SK-N-MC (cell line): Measurements from ENCODE around the gene ZFYVE28.

ENCODE experiments used
- DNase-seq: peaks from one replicate; pipeline ENCODE4 v3.0.0-alpha.2; 2011; ENCODE audit warnings: low read depth, low spot score
- H3K27ac ChIP-seq: fragments of 200-600 bp; sonication (generic); 2 replicates; pipeline ENCODE4 v1.5.1; 2016; ENCODE audit warnings: mixed run types
- H3K36me3 ChIP-seq: fragments of 200-600 bp; sonication (generic); 2 replicates; pipeline ENCODE4 v1.6.1; 2017; ENCODE audit warnings: antibody characterized with exemption, low read length, mixed read lengths; ENCODE audit not compliant: insufficient read depth
- H3K4me3 ChIP-seq: fragments of 200-600 bp; sonication (generic); 2 replicates; pipeline ENCODE4 v1.5.1; 2016
- H3K9ac ChIP-seq: fragments of 200-600 bp; sonication (generic); 2 replicates; pipeline ENCODE4 v1.8.0; 2017; ENCODE audit warnings: mixed run types, mixed read lengths; ENCODE audit not compliant: insufficient read length
- H3K9me3 ChIP-seq: fragments of 200-600 bp; sonication (generic); 2 replicates; pipeline ENCODE4 v1.6.1; 2017; ENCODE audit warnings: low read depth, mild to moderate bottlenecking, antibody characterized with exemption, low read length, moderate library complexity, mixed read lengths
- EZH2 ChIP-seq: fragments of 200-600 bp; sonication (generic); IDR thresholded peaks from one replicate; pipeline ENCODE4 v1.6.1; 2017; ENCODE audit warnings: antibody characterized with exemption
- FOXP2 ChIP-seq: optimal IDR thresholded peaks from 2 replicates; pipeline ENCODE3; 2011; ENCODE audit warnings: mild to moderate bottlenecking, moderate library complexity; ENCODE audit not compliant: insufficient read depth; ENCODE audit errors: extremely low read length, control extremely low read depth
- POLR2AphosphoS5 ChIP-seq: IDR thresholded peaks from 2 replicates; pipeline ENCODE4 v1.6.1; 2012; ENCODE audit warnings: mild to moderate bottlenecking, low read depth, low read length, borderline replicate concordance

ZFYVE28 gene

DNA sequence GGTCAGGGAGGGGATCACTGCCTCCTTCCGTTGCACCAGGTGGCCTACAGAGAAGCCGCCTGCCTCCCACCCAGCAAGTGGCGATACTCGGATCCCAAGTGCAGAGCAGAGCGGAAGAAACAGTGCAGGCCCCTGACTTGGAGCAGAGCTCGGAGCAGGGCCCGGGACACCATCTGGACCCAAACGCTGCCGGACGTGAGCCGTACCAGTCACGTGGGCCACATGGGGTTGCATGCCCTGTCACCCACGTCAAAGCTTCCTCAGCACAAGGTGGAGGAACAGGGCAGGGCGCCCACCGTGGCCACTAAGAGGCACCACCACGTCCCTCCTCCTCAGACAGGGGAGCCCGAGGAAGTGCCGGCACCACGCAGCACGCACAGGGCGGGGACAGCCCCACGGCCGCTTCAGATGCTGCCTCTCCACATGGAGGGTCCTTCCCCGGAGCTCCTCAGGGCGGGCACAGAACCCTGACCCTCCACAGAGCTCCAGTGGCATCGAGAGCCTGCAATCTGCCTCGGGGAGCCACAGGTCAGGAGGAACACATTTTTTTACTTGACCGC, 18.7 kb downstream of the ZFYVE28 start:
- TF ChIP-seq FOXP2 (no peak), EZH2 (no peak), POLR2AphosphoS5 (no peak)
- no peaks in the 10 kb centered on the region for H3K9me3 ChIP-seq
- no peak overlapping the region for H3K9ac ChIP-seq
- DNase-seq = no peak
- no peaks in the 10 kb centered on the region for H3K36me3 ChIP-seq
- H3K27ac ChIP-seq = no peak overlapping the region
- no peak overlapping the region for H3K4me3 ChIP-seq

DNA sequence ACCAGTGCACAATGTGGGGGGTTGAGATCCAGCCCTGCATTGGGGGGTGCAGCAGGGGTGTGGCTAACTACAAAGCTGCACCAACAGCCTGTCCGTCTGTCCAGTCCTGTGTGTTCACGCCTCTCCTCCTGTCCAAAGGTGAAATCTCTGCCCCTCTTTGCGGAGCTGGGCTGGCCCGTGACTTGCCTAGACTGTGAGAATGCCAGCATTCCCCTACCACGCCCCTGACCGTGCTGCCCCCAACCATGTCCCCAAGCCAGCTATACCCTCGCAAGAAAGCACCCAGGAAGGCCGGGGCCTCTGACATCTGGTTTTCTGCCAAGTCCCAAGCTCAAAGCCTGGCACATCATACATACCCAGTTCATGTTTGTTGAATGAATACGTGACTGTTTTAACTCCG, 19.2 kb downstream of the ZFYVE28 start:
- H3K36me3 ChIP-seq = no peaks in the 10 kb centered on the region
- H3K27ac ChIP-seq = no peak overlapping the region
- H3K4me3 ChIP-seq = no peak overlapping the region
- H3K9me3 ChIP-seq = no peaks in the 10 kb centered on the region
- DNase-seq = no peak
- no peak for TF ChIP-seq EZH2
- no peak for TF ChIP-seq FOXP2
- no peak overlapping the region for H3K9ac ChIP-seq

DNA sequence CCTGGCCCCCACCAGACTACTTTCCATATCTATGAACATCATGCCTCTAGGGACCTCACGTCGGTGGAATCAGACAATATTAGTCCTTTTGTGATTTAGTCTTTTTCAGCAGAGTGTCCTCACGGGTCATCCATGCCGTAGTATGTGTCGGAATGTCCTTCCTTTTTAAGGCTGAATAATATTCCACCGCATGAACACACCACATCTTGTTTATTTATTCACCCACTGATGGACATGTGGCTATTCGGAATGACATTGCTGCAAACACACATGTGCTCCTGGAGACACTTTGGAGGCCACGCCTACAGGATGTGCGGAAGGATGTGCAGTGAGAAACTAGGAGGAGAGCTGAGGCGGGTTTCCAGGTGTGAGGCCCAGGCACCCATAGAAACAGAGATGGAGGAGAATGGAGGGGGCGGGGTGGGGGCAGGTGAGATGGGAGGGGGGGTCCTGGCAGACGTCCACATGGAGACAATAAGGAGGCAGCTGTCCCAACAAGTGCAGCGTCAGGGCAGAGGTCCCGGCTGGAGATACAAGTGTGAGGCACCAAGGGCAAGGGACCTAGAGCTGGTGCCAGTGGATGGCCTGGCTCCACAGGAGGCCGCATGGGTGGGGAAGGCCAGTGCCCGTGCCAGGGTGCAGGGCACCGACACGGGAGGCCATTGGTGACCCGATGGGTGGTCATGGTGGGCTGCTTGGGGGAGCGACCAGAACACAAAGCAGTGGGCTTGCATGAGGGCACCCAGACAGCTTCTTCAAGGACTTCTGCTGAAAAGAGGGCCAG, 20.7 kb downstream of the ZFYVE28 start:
- Histone ChIP-seq H3K9ac (no peak overlapping the region), H3K27ac (no peak overlapping the region), H3K9me3 (no peaks in the 10 kb centered on the region), H3K36me3 (no peaks in the 10 kb centered on the region), H3K4me3 (no peak overlapping the region)
- DNase-seq = no peak
- TF ChIP-seq EZH2 (no peak), FOXP2 (no peak), POLR2AphosphoS5 (no peak)

DNA sequence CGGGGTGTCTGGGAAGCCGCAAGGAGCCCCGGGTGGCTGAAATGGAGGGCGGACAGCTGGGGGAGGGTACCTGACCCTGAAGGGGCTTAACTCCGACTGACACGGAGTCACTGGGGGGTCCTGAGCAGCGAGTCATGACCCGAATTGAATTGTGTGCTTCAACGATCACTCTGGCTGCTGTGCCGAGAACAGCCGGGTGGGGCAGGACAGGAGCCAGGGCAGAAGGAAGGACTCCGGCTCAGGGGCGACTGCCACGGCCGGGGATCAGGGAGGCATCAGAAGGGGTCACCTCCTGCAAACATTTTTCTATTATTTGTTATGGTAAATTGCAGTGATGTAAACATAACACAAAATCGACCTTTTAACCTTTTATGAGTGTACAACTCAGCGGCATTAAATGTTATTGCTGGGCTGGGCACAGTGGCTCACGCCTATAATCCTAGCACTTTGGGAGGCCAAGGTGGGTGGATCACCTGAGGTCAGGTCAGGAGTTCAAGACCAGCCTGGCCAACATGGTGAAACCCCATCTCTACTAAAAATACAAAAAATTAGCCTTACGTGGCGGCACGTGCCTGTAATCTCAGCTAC, 21.6 kb downstream of the ZFYVE28 start:
- no peak overlapping the region for H3K9ac ChIP-seq
- no peak for DNase-seq
- no peaks in the 10 kb centered on the region for H3K36me3 ChIP-seq
- no peaks in the 10 kb centered on the region for H3K9me3 ChIP-seq
- no peak overlapping the region for H3K4me3 ChIP-seq
- no peak for TF ChIP-seq FOXP2
- TF ChIP-seq EZH2 = no peak
- no peak for TF ChIP-seq POLR2AphosphoS5
- H3K27ac ChIP-seq = no peak overlapping the region

DNA sequence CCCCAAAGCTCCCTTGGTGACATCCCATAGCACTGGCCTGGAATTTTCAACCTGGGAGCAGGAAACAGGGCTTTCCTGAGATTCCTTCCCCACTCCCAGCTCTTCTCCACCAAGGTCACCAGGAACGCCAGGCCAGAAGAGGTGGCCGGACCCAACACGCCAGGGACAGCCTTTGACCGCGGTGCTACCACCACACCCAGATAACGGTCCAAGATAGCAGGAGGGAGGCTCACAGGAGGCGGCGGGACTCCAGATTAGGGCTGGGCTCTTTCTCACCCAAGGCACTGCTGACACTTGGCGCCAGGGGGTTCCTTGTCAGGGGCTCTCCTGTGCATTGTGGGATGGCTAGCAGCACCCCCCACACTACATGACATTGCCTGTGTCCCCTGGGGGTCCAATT, 22.9 kb downstream of the ZFYVE28 start:
- Histone ChIP-seq H3K36me3 (no peaks in the 10 kb centered on the region), H3K4me3 (no peak overlapping the region), H3K9me3 (no peaks in the 10 kb centered on the region), H3K27ac (no peak overlapping the region), H3K9ac (no peak overlapping the region)
- no peak for DNase-seq
- TF ChIP-seq FOXP2 = no peak
- no peak for TF ChIP-seq EZH2
- no peak for TF ChIP-seq POLR2AphosphoS5

DNA sequence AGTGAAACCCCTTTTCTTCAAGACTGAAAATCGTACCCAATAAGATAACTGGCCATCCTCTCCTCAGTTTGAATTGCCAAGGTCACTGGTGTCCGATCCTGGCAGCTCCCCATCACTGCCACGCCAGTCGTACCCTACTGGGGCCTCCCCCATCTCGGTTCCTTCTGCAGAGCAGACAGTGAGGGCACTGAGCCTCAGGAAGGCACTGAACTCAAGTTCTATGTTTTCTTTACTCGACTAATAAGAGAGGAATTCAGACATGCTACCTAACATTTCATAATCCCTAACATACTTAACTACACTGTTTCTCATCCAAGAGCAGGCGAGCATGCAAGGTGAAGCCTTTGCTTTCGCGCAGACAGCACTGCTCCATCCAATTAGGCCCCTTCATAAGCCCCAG, 23.4 kb downstream of the ZFYVE28 start:
- no peak overlapping the region for H3K9ac ChIP-seq

DNA sequence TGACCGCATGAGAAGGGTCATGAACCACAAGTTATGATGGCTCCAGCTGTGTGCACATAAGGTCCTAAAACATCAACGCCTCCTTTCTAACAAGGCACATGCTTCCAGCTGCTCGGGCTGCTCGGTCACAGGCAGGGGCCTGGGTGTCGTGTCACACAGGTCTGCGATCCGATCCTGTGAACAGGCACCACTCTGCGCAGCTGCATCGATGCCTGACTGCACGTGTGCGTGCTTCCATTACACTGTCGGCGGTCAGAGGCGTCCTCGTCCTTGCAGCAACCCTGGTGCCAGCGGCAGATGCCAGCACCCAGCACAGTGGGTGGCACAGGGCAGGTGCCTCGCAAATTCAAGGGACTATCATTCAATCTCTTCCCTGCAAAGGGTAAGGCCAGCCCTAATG, 23.9 kb downstream of the ZFYVE28 start:
- H3K27ac ChIP-seq = no peak overlapping the region
- no peak for DNase-seq
- no peaks in the 10 kb centered on the region for H3K9me3 ChIP-seq
- no peak overlapping the region for H3K9ac ChIP-seq
- TF ChIP-seq EZH2 (no peak), FOXP2 (no peak), POLR2AphosphoS5 (no peak)
- no peak overlapping the region for H3K4me3 ChIP-seq
- no peaks in the 10 kb centered on the region for H3K36me3 ChIP-seq

More for the DNA sequence above, 23.4 kb downstream of the ZFYVE28 start:
- Histone ChIP-seq H3K36me3 (no peaks in the 10 kb centered on the region), H3K9me3 (no peaks in the 10 kb centered on the region), H3K4me3 (no peak overlapping the region), H3K27ac (no peak overlapping the region)
- no peak for DNase-seq
- TF ChIP-seq POLR2AphosphoS5 (no peak), FOXP2 (no peak), EZH2 (no peak)

DNA sequence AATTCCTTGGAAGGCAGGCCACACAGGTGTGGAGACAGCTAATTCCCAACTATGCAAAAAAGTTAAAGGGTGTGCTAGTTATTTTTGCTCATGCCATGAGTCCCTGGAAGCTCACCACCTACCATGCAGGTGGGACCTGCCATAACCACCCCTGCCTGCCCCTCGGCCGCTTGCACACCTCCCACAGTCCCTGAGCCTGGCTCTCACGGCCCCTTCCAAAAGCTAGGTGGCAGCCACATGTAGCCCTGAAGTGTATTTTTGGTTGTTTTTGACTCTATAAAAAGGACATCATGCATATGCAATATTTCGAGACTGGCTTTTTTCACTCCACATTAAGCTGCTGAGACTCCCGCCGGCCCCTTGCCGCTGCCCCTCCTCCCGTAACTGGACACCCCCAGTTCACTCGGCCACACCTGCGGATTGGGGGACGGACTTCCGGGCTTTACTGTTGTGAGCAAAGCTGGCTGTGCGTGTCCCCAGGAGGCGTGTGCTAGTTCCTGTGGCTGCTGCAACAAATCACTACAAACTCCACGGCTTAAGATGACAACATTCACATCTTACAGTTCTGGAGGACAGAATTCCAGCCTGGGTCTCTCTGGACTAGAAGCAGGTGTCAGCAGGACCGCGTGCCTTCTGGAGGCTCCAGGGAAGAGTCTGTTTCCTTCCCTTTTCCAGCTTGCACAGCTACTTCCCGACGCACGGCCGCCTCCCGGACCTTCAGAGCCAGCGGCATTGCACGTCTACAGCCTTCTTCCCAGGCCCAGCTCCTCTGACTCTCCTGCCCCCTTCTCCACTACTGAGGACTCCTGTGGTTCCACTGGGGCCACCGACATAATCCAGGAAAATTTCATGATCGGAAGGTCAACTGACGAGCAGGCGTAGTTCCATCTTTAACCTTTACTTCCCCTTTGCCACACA, 24.8 kb downstream of the ZFYVE28 start:
- Histone ChIP-seq H3K36me3 (no peaks in the 10 kb centered on the region), H3K27ac (no peak overlapping the region), H3K4me3 (no peak overlapping the region), H3K9me3 (no peaks in the 10 kb centered on the region), H3K9ac (no peak overlapping the region)
- DNase-seq = no peak
- no peak for TF ChIP-seq FOXP2
- no peak for TF ChIP-seq EZH2
- no peak for TF ChIP-seq POLR2AphosphoS5
